ENCODE measurements around the gene LMX1A. TPM values are rescaled to one million over a fixed set of nuclear protein-coding genes. Genes with fewer than 3 reads are reported as not detected.

The LMX1A gene
- polyA plus RNA-seq, 1 experiment = not detected

GRCh38 chr1:165235155-165235776 is 121.2 kb downstream of the LMX1A start:
- ChIA-PET CTCF (no interaction called here), POLR2A (no interaction called here)
- no peak for TF ChIP-seq CTCF (IDR thresholded peaks at IDR 0.05; ENCODE audit: insufficient read depth, low read depth, low read length)
- no peak for DNase-seq (ENCODE audit: low read depth)
- Histone ChIP-seq H3K4me3 (ENCODE audit: low read depth, low read length) (no peak overlapping the region), H3K36me3 (ENCODE audit: control insufficient read depth, insufficient read depth, low read length) (no peaks in the 10 kb centered on the region), H3K27me3 (ENCODE audit: control insufficient read depth, insufficient read depth, low read length) (peaks cover 8% of the 10 kb centered on the region)

- H3K36me3 ChIP-seq (ENCODE audit: control insufficient read depth, insufficient read depth, low read length) = no peaks in the 10 kb centered on the region
- no peak for DNase-seq (ENCODE audit: low read depth)
- ChIA-PET CTCF (no interaction called here), POLR2A (no interaction called here)
- peaks cover 8% of the 10 kb centered on the region for H3K27me3 ChIP-seq (ENCODE audit: control insufficient read depth, insufficient read depth, low read length)
- H3K4me3 ChIP-seq (ENCODE audit: low read depth, low read length) = no peak overlapping the region
- no peak for TF ChIP-seq CTCF (IDR thresholded peaks at IDR 0.05; ENCODE audit: insufficient read depth, low read depth, low read length)
These were observed 122.4 kb downstream of the LMX1A start for GRCh38 chr1:165234149-165234548.

GRCh38 chr1:165228676-165229075 is 127.8 kb downstream of the LMX1A start:
- Histone ChIP-seq H3K36me3 (ENCODE audit: control insufficient read depth, insufficient read depth, low read length) (no peaks in the 10 kb centered on the region), H3K4me3 (ENCODE audit: low read depth, low read length) (no peak overlapping the region), H3K27me3 (ENCODE audit: control insufficient read depth, insufficient read depth, low read length) (no peaks in the 10 kb centered on the region)
- CTCF ChIA-PET = interaction anchor here (1.1 kb wide), 1 partner anchor 16 kb away, joined by 3 read pairs; no protein-coding TSS in a partner anchor
- POLR2A ChIA-PET = no interaction called here
- no peak for TF ChIP-seq CTCF (IDR thresholded peaks at IDR 0.05; ENCODE audit: insufficient read depth, low read depth, low read length)
- DNase-seq (ENCODE audit: low read depth) = no peak

GRCh38 chr1:165228111-165228655 is 128.3 kb downstream of the LMX1A start:
- no peak overlapping the region for H3K4me3 ChIP-seq (ENCODE audit: low read depth, low read length)
- DNase-seq (ENCODE audit: low read depth) = no peak
- TF ChIP-seq CTCF (IDR thresholded peaks at IDR 0.05; ENCODE audit: insufficient read depth, low read depth, low read length) = no peak
- H3K36me3 ChIP-seq (ENCODE audit: control insufficient read depth, insufficient read depth, low read length) = no peaks in the 10 kb centered on the region
- CTCF ChIA-PET = no interaction called here
- no peaks in the 10 kb centered on the region for H3K27me3 ChIP-seq (ENCODE audit: control insufficient read depth, insufficient read depth, low read length)
- POLR2A ChIA-PET = no interaction called here

- no peak for DNase-seq (ENCODE audit: low read depth)
- no peaks in the 10 kb centered on the region for H3K27me3 ChIP-seq (ENCODE audit: control insufficient read depth, insufficient read depth, low read length)
- TF ChIP-seq CTCF (IDR thresholded peaks at IDR 0.05; ENCODE audit: insufficient read depth, low read depth, low read length) = no peak
- no peaks in the 10 kb centered on the region for H3K36me3 ChIP-seq (ENCODE audit: control insufficient read depth, insufficient read depth, low read length)
- no peak overlapping the region for H3K4me3 ChIP-seq (ENCODE audit: low read depth, low read length)
- ChIA-PET POLR2A (no interaction called here), CTCF (no interaction called here)
These were observed 130.2 kb downstream of the LMX1A start for GRCh38 chr1:165226326-165226725.
